ENCODE results near the gene GADD45B.

- TF ChIP-seq POLR2A (IDR thresholded peaks at IDR 0.05; ENCODE audit: low read depth, low read length), result no peak
- no peak for TF ChIP-seq TAF1 (IDR thresholded peaks at IDR 0.05; ENCODE audit: borderline replicate concordance, low read depth, low read length)
- no peak for TF ChIP-seq POLR2AphosphoS5 (IDR thresholded peaks at IDR 0.05; ENCODE audit: low read depth, low read length)
Measured at GRCh38 chr19:2443785-2444182, 32.1 kb upstream of the GADD45B start.

Measured in GM12892 (cell line).